Testis (tissue), 3 donors: ENCODE measurements around the gene IL17RA. TPM values are rescaled to one million over a fixed set of nuclear protein-coding genes. Genes with fewer than 3 reads are reported as not detected.

Experiments
- DNase-seq: peaks from one replicate; pipeline ENCODE4 v3.0.0-alpha.2; 2019
- H3K27ac ChIP-seq, 2 donors: fragments of 200-600 bp; sonication (generic); one replicate each; pipeline ENCODE4 v1.5.1; 2019
- H3K27me3 ChIP-seq: fragments of 200-600 bp; sonication (generic); one replicate; pipeline ENCODE4 v1.5.1; 2019
- H3K36me3 ChIP-seq: fragments of 200-600 bp; sonication (generic); one replicate; pipeline ENCODE4 v1.5.1; 2017; ENCODE audit warnings: low read depth; ENCODE audit errors: missing control alignments
- H3K4me1 ChIP-seq: fragments of 200-600 bp; sonication (generic); one replicate; pipeline ENCODE4 v1.5.1; 2019
- H3K4me3 ChIP-seq, 2 donors: fragments of 200-600 bp; sonication (generic); one replicate each; pipeline ENCODE4 v1.5.1; 2017 to 2019
- H3K9me3 ChIP-seq: fragments of 200-600 bp; sonication (generic); one replicate; pipeline ENCODE4 v1.5.1; 2017
- CTCF ChIP-seq, 3 experiments: fragments of 450-650 bp in 2 of 3; fragments of 200-600 bp in 1 of 3; sonication (generic) in 1 of 3; IDR thresholded peaks; one replicate each; pipeline ENCODE4 v1.5.1; 2016 to 2019; ENCODE audit warnings: antibody characterized with exemption in 3 of 3, mild to moderate bottlenecking in 2 of 3, moderate library complexity in 1 of 3
- POLR2A ChIP-seq: fragments of 450-650 bp; IDR thresholded peaks from one replicate; pipeline ENCODE4 v1.6.1; 2017; ENCODE audit warnings: antibody characterized with exemption, mild to moderate bottlenecking, moderate library complexity
- WGBS, 2 donors: methylation state at CpG; one replicate each; pipeline ENCODE4 v1.1.5; 2018; 5-methylcytosine and 5-hydroxymethylcytosine counted together
- intact Hi-C: fragments of 100-400 bp; cut with DNase I; formaldehyde crosslinking; loops from one replicate; pipeline ENCODE4 v1.15.1; 2023; ENCODE audit warnings: low total_unique reads
- polyA plus RNA-seq: library from polyadenylated mRNA; stranded (reverse); fragments of 350-450 nt; fragmentation: Illumina TruSeq; extraction: RNeasy Lipid Tissue Mini Kit (QIAGEN cat#74804); gene quantifications from one replicate; pipeline ENCODE4 v1.2.3, GENCODE V29; 2014; ENCODE audit warnings: low read depth, low replicate concordance; ENCODE audit not compliant: insufficient read depth
- total RNA-seq, 2 donors: library from RNA; depleted of rRNA; stranded (reverse); fragments of >200 nt; gene quantifications; one replicate each; pipeline ENCODE4 v1.2.3, GENCODE V29; 2016

IL17RA gene
- total and polyA plus RNA-seq, 3 donors from 2014 or later, result 6.8 to 12.8 (median 8.3) TPM

DNA sequence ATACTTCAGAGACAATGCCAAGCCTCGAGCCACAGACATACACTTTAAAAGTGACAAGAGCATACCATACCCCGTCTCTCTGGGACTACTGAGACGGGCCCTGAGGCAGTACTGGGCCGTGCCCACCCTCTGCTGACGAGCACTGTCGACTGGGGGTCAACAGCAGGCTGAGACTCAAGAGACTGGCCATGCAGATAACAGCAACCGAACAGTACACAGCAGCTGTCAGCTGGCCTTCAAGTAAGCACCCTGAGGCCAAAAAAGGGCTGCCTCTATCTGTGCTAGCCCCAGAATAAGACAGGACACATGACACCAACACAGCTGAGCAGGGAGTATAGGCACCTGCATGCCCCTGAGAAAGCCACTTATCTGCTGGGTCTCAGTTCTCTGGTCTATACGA is 55.2 kb downstream of the IL17RA start:
- Histone ChIP-seq H3K9me3 (no peaks in the 10 kb centered on the region), H3K27ac (no peak overlapping the region), H3K36me3 (no peaks in the 10 kb centered on the region), H3K27me3 (no peaks in the 10 kb centered on the region), H3K4me1 (no peaks in the 10 kb centered on the region), H3K4me3 (no peak overlapping the region)
- no peak for DNase-seq
- intact Hi-C loops, result no loop called here
- TF ChIP-seq POLR2A (no peak), CTCF (IDR thresholded peaks at IDR 0.05) (no peak)
- 70 to 71% methylated on average over 7 to 8 of the region's 8 CpGs for WGBS, 2 donors

DNA sequence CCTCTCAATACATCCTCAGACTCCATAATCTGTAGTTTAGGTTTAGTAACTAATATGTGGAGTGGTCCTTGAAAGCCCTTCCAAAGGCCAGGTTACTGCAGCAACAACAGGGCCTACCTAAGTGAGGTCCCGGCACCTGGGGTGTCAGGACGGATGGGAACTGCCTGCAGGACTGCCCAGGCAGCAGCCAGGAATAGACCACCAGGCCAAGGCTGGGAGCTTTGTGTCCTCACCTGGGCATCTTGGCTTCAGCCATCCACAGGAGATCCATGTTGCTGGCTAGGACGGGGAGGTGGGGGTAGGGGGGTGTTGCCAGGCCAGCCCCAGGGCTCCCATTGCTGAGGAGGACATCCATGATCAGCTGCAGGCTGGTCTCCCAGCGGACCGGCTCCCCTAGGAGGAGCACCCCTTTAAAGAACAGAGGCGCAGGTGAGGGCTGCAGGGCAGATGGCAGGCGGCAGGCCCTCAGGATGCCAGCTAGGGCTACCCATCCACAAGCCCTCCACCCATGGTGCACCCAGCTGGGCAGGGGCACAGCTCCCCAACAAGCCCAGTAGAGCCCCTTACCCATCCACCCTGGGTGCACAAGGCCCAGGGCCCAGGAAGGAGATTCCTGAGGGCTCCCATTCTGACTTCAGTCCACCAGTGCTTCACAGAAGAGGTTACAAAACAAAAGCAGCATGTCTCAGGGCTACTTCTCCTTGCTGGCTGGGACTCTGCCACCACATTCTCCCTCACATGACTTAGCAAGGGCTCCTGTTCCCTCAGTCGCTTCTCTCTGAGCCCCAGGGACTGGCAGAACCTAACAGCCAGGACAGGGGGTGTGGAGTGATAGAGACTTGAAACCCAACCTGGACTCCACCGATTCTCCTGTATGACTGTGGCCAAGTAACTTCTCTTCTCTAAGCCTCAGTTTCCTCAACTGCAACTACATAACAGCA is 56.3 kb downstream of the IL17RA start:
- Histone ChIP-seq H3K4me3 (no peak overlapping the region), H3K9me3 (no peaks in the 10 kb centered on the region), H3K27me3 (no peaks in the 10 kb centered on the region), H3K4me1 (no peaks in the 10 kb centered on the region), H3K27ac (no peak overlapping the region), H3K36me3 (no peaks in the 10 kb centered on the region)
- no peak for DNase-seq
- no peak for TF ChIP-seq CTCF (IDR thresholded peaks at IDR 0.05)
- TF ChIP-seq POLR2A, result no peak
- intact Hi-C loops, result no loop called here
- WGBS, 2 donors, result 84 to 96% methylated on average over 3 to 9 of the region's 9 CpGs

DNA sequence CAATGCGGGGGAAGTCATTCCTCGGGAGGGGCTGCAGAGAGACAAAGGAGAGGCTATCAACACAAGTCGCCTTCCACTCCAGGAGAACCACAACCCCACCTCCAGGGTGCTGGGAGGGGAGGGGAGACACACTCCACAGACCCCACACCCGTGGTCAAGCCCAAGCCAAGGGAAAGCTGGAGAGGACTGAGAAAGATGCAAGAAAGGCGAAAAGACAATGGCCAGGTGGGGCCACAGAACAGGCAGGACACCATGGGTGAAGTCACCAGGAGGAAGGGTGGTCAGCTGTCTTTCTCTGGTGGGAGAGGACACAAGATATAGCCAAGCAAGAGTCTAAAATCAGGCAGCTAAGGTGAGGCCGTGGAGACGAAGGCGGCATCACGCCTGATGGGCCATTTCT is 58.3 kb downstream of the IL17RA start:
- H3K27me3 ChIP-seq, result no peaks in the 10 kb centered on the region
- H3K36me3 ChIP-seq, result no peaks in the 10 kb centered on the region
- DNase-seq, result no peak
- H3K27ac ChIP-seq, result no peak overlapping the region
- H3K4me3 ChIP-seq, result no peak overlapping the region
- intact Hi-C loops, result no loop called here
- H3K4me1 ChIP-seq, result no peaks in the 10 kb centered on the region
- no peak for TF ChIP-seq CTCF (IDR thresholded peaks at IDR 0.05)
- TF ChIP-seq POLR2A, result no peak
- 84 to 91% methylated on average over 9 of the region's 9 CpGs for WGBS, 2 donors
- H3K9me3 ChIP-seq, result no peaks in the 10 kb centered on the region

GRCh38 chr22:17143826-17144225 is 59.0 kb downstream of the IL17RA start:
- DNase-seq, result no peak
- H3K36me3 ChIP-seq, result no peaks in the 10 kb centered on the region
- no peak for TF ChIP-seq CTCF (IDR thresholded peaks at IDR 0.05)
- TF ChIP-seq POLR2A, result no peak
- WGBS, 2 donors, result 91 to 96% methylated on average over 8 of the region's 8 CpGs
- no peak overlapping the region for H3K4me3 ChIP-seq
- H3K27me3 ChIP-seq, result no peaks in the 10 kb centered on the region
- H3K27ac ChIP-seq, result no peak overlapping the region
- H3K9me3 ChIP-seq, result no peaks in the 10 kb centered on the region
- intact Hi-C loops, result no loop called here
- no peaks in the 10 kb centered on the region for H3K4me1 ChIP-seq
